IPS-20b (cell line): Measurements from ENCODE around the gene IMPA2.

ENCODE experiments used
- H3K27ac ChIP-seq: one replicate; pipeline ENCODE4 v1.5.1; 2013; ENCODE audit warnings: low read length
- H3K27me3 ChIP-seq: 2 replicates; pipeline ENCODE4 v1.6.1; 2013; ENCODE audit warnings: mild to moderate bottlenecking, low read length, inconsistent platforms; ENCODE audit not compliant: insufficient read depth
- H3K36me3 ChIP-seq: 2 replicates; pipeline ENCODE4 v1.6.1; 2013; ENCODE audit warnings: low read depth, mild to moderate bottlenecking, inconsistent platforms, low read length, moderate library complexity; ENCODE audit not compliant: insufficient read depth
- H3K4me1 ChIP-seq: 2 replicates; pipeline ENCODE4 v1.6.1; 2013; ENCODE audit warnings: mild to moderate bottlenecking, control low read depth, inconsistent platforms, low read length, moderate library complexity; ENCODE audit not compliant: insufficient read depth
- H3K4me3 ChIP-seq: 2 replicates; pipeline ENCODE4 v1.5.1; 2013; ENCODE audit warnings: mild to moderate bottlenecking, low read length, inconsistent platforms
- H3K9ac ChIP-seq: 2 replicates; pipeline ENCODE4 v1.6.1; 2013; ENCODE audit warnings: low read depth, mild to moderate bottlenecking, inconsistent platforms, low read length, moderate library complexity
- H3K9me3 ChIP-seq: 2 replicates; pipeline ENCODE4 v1.6.1; 2013; ENCODE audit warnings: mild to moderate bottlenecking, low read depth, low read length, inconsistent platforms; ENCODE audit not compliant: insufficient read depth

Gene IMPA2

GRCh38 chr18:12011199-12011956, 30.1 kb downstream of the IMPA2 start:
- H3K9ac ChIP-seq, result no peak overlapping the region
- H3K27ac ChIP-seq, result no peak overlapping the region
- H3K36me3 ChIP-seq, result peaks cover 83% of the 10 kb centered on the region
- no peaks in the 10 kb centered on the region for H3K4me1 ChIP-seq
- H3K27me3 ChIP-seq, result no peaks in the 10 kb centered on the region
- H3K4me3 ChIP-seq, result no peak overlapping the region
- H3K9me3 ChIP-seq, result no peaks in the 10 kb centered on the region

DNA sequence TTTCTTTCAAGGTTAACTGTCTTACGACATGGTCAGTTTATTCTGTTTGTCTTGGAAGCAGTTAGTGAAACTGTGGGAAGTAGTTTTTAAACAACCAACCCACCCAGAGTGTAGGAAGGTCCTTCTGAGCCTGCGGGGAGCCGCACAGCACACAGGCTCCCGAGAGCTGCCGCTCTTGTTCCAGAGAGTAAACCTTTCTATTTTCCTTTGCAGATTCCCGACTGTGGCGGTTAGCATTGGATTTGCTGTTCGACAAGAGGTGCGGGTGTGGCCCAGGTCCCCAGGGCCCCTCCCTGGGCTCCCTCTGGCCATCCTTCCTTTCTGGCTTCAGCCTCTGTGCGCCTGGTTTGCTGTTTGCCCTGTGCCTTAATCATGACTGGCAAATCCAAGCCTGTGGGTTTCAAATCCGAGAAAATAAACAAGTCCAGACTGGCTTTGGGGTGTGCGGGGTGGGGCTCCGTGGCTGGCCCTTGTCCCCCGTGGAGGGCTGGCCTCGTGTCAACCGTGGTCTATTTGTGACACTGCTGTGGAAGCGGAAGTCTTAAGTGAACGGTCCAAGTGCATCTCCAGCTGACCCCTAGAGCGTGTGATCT, 30.7 kb downstream of the IMPA2 start:
- Histone ChIP-seq H3K9me3 (no peaks in the 10 kb centered on the region), H3K4me3 (no peak overlapping the region), H3K27me3 (no peaks in the 10 kb centered on the region), H3K9ac (no peak overlapping the region), H3K36me3 (peaks cover 86% of the 10 kb centered on the region), H3K4me1 (no peaks in the 10 kb centered on the region), H3K27ac (no peak overlapping the region)

DNA sequence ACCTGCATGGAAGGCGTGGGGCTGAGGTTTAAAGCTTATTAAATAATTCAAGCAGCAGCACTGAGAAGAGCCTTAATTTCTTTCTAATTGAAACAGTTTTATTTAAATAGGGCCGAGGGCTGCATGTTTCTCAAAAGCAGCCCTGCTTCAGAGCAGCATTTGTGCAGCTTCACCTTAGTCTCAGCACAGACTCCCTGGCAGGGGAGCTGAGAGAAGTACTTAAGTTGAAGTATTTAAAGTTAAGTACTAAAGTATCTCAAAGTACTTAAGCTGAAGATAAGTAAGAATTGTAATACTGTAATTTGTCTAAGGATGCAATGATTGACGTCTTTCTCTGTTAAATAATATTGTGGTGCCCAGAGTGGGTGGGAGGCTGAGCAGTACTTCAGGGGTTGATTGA, 31.4 kb downstream of the IMPA2 start:
- peaks cover 93% of the 10 kb centered on the region for H3K36me3 ChIP-seq
- H3K27me3 ChIP-seq, result no peaks in the 10 kb centered on the region

DNA sequence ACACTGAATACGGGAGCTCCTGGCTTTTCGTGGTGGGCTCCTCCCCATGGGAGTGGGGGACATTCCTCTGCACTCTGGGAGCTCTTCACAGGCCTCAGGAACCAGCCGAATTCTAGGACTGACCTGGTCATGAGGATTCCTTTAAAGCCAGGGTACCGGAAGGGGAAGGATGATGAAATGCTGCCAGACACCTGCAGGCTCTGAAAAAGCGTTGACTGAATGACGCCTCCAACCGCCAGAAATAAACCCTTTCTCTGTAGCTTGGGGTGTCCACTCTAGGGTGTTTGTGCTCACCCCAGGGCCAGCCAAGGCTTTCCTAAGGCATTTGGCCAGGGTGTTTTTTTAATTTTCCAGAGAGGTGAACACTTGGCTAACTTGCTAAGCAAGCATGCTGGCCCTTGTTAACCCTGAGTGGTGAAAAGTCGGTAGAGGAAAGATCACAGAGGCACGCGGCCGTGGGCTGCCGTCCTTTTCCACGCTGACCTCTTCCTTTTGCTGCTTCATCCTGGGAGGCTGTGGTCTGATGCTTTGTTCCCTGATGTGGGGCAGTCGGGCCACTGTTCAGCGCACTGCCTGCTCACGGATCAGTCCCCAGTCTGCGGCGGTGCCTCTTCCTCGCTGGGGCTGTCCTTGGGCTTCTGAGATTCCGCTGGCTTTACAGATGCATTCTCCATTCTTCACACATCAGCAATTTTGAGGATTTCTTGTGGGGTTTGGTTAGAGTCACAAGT, 32.0 kb downstream of the IMPA2 start:
- H3K4me3 ChIP-seq, result no peak overlapping the region
- no peaks in the 10 kb centered on the region for H3K27me3 ChIP-seq
- peaks cover 94% of the 10 kb centered on the region for H3K36me3 ChIP-seq
- no peak overlapping the region for H3K27ac ChIP-seq
- no peaks in the 10 kb centered on the region for H3K9me3 ChIP-seq
- no peaks in the 10 kb centered on the region for H3K4me1 ChIP-seq
- no peak overlapping the region for H3K9ac ChIP-seq

More for the DNA sequence above, 31.4 kb downstream of the IMPA2 start:
- Histone ChIP-seq H3K4me1 (no peaks in the 10 kb centered on the region), H3K4me3 (no peak overlapping the region), H3K9me3 (no peaks in the 10 kb centered on the region), H3K27ac (no peak overlapping the region), H3K9ac (no peak overlapping the region; the same call in 1 of the 2 replicates)

- Histone ChIP-seq H3K4me1 (no peaks in the 10 kb centered on the region), H3K27me3 (no peaks in the 10 kb centered on the region), H3K4me3 (no peak overlapping the region), H3K9me3 (no peaks in the 10 kb centered on the region), H3K9ac (no peak overlapping the region), H3K27ac (no peak overlapping the region), H3K36me3 (peaks cover 91% of the 10 kb centered on the region)
Measured at GRCh38 chr18:12014086-12014485, 32.8 kb downstream of the IMPA2 start.

GRCh38 chr18:12014521-12015415, 33.5 kb downstream of the IMPA2 start:
- H3K36me3 ChIP-seq, result peaks cover 89% of the 10 kb centered on the region
- H3K27ac ChIP-seq, result no peak overlapping the region
- no peaks in the 10 kb centered on the region for H3K27me3 ChIP-seq
- no peaks in the 10 kb centered on the region for H3K4me1 ChIP-seq
- no peak overlapping the region for H3K9ac ChIP-seq
- no peak overlapping the region for H3K4me3 ChIP-seq
- H3K9me3 ChIP-seq, result no peaks in the 10 kb centered on the region

DNA sequence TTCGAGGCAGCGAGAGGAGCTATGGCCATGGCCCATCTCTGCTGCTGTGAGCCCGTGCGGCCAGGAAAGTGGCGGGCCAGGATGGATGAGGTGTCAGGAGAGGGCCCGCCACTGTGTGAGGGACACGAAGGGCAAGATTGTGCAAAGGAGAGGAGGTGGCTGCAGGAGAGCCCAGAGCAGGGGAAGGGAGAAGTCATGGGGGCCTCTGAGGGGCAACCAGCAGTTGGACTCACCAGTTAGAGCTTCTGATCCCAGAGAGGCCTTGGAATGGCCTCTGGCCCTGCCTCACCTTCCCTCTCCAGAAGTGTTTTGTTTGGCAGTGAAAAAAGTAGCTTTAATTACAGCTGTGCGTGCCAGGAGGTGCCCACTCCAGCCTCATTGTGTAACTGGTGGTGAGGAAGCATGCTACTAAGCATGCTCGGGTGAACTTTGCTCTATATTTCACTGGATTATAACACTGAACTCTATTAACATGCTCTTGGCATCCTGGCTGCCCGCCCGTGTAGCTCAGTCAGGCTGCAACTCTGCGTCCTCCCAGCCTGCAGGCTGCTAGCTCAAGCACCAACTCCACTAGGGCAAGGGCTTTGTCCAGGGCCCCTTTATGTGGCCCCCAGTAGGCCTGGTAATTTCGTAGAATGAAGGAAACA, 34.2 kb downstream of the IMPA2 start:
- Histone ChIP-seq H3K27ac (no peak overlapping the region), H3K4me1 (no peaks in the 10 kb centered on the region), H3K4me3 (no peak overlapping the region), H3K9me3 (no peaks in the 10 kb centered on the region), H3K9ac (no peak overlapping the region), H3K36me3 (peaks cover 82% of the 10 kb centered on the region), H3K27me3 (no peaks in the 10 kb centered on the region)

- peaks cover 77% of the 10 kb centered on the region for H3K36me3 ChIP-seq
Measured at GRCh38 chr18:12017081-12017480, 35.8 kb downstream of the IMPA2 start.

GRCh38 chr18:12018861-12019260, 37.6 kb downstream of the IMPA2 start:
- peaks cover 60% of the 10 kb centered on the region for H3K36me3 ChIP-seq
- no peak overlapping the region for H3K4me3 ChIP-seq
- H3K4me1 ChIP-seq, result no peaks in the 10 kb centered on the region
- no peak overlapping the region for H3K27ac ChIP-seq
- H3K27me3 ChIP-seq, result no peaks in the 10 kb centered on the region
- H3K9ac ChIP-seq, result no peak overlapping the region
- no peaks in the 10 kb centered on the region for H3K9me3 ChIP-seq

More at GRCh38 chr18:12017081-12017480, 35.8 kb downstream of the IMPA2 start:
- Histone ChIP-seq H3K27ac (no peak overlapping the region), H3K4me1 (no peaks in the 10 kb centered on the region), H3K27me3 (no peaks in the 10 kb centered on the region), H3K9ac (no peak overlapping the region), H3K9me3 (no peaks in the 10 kb centered on the region), H3K4me3 (no peak overlapping the region)

GRCh38 chr18:12021077-12021476, 39.8 kb downstream of the IMPA2 start:
- H3K36me3 ChIP-seq, result peaks cover 47% of the 10 kb centered on the region
- H3K27me3 ChIP-seq, result no peaks in the 10 kb centered on the region
- H3K4me1 ChIP-seq, result no peaks in the 10 kb centered on the region
- no peak overlapping the region for H3K27ac ChIP-seq
- no peak overlapping the region for H3K9ac ChIP-seq
- no peaks in the 10 kb centered on the region for H3K9me3 ChIP-seq
- no peak overlapping the region for H3K4me3 ChIP-seq

DNA sequence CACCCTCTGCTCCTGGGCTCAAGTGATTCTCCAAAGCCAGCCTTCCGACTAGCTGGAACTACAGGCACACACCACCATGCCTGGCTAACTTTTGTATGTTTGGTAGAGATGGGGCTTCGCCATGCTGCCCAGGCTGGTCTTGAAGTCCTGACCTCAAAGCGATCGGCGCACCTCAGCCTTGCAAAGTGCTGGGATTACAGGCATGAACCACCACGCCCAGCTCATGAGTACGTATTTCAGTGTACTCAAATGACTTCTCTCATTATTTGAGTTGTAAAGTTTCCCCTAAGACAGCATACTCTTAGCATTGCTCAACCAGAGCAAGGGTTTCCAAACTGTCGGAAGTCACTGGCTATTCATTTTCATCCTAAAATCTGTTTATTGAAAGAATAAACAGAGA, 40.3 kb downstream of the IMPA2 start:
- Histone ChIP-seq H3K9ac (no peak overlapping the region), H3K4me3 (no peak overlapping the region), H3K36me3 (peaks cover 45% of the 10 kb centered on the region), H3K27ac (no peak overlapping the region), H3K9me3 (no peaks in the 10 kb centered on the region), H3K4me1 (no peaks in the 10 kb centered on the region), H3K27me3 (no peaks in the 10 kb centered on the region)
